ENCODE measurements around the gene LRRD1. TPM values are rescaled to one million over a fixed set of nuclear protein-coding genes. Genes with fewer than 3 reads are reported as not detected.
A peak's percentile ranks its signal among the peaks of the same experiment; 100 is the strongest.

The LRRD1 gene
- total and polyA plus RNA-seq, 2 of the 13 experiments (the other 11 are each of a cell fraction or from before 2014, with no cell fraction given) = 0.03 TPM; not detected in 1

GRCh38 chr7:92133737-92134270, 45.1 kb downstream of the LRRD1 start (continued):
- TF ChIP-seq ZFAT (CRISPR knock-in tag; conservative IDR thresholded peaks at IDR 0.05) (no peak), ZNF710 (CRISPR knock-in tag; IDR thresholded peaks at IDR 0.05; ENCODE audit: borderline replicate concordance) (peak; percentile 54; the same call in 1 of the 2 replicates), ZNF780A (CRISPR knock-in tag; IDR thresholded peaks at IDR 0.05) (no peak; the same call in 1 of the 2 replicates), SPEN (CRISPR knock-in tag; IDR thresholded peaks at IDR 0.05; ENCODE audit: low read depth) (no peak), ZNF749 (CRISPR knock-in tag; IDR thresholded peaks at IDR 0.05; ENCODE audit: borderline replicate concordance) (no peak), FOXO1 (CRISPR knock-in tag; IDR thresholded peaks at IDR 0.05) (peak; percentile 22; the same call in 1 of the 2 replicates), GATAD2A (CRISPR knock-in tag; IDR thresholded peaks at IDR 0.05) (peak; percentile 69), MTF2 (CRISPR knock-in tag; IDR thresholded peaks at IDR 0.05; ENCODE audit: borderline replicate concordance) (no peak), EED (CRISPR knock-in tag; IDR thresholded peaks at IDR 0.05) (peak; percentile 84), MATR3 (CRISPR knock-in tag; IDR thresholded peaks at IDR 0.05) (no peak), ZNF276 (CRISPR knock-in tag; IDR thresholded peaks at IDR 0.05; ENCODE audit: low read depth) (no peak; the same call in 1 of the 2 replicates), NFRKB (IDR thresholded peaks at IDR 0.05) (no peak), ZNF224 (CRISPR knock-in tag; IDR thresholded peaks at IDR 0.05) (no peak), ZNF460 (CRISPR knock-in tag; IDR thresholded peaks at IDR 0.05; ENCODE audit: borderline replicate concordance) (no peak; the same call in 1 of the 2 replicates), ZBTB7B (CRISPR knock-in tag; IDR thresholded peaks at IDR 0.05) (peak; percentile 99), ZBTB4 (CRISPR knock-in tag; IDR thresholded peaks at IDR 0.05; ENCODE audit: borderline replicate concordance) (no peak), RBAK (CRISPR knock-in tag; IDR thresholded peaks at IDR 0.05) (0 out of 2 replicates have a peak, but pooled peaks have one; percentile 41), NFE2L2 (IDR thresholded peaks at IDR 0.05; ENCODE audit: low read length) (no peak), RFXAP (CRISPR knock-in tag; IDR thresholded peaks at IDR 0.05; ENCODE audit: borderline replicate concordance) (no peak)
- TF ChIP-seq, protein P1, sequence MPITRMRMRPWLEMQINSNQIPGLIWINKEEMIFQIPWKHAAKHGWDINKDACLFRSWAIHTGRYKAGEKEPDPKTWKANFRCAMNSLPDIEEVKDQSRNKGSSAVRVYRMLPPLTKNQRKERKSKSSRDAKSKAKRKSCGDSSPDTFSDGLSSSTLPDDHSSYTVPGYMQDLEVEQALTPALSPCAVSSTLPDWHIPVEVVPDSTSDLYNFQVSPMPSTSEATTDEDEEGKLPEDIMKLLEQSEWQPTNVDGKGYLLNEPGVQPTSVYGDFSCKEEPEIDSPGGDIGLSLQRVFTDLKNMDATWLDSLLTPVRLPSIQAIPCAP (CRISPR knock-in tag; IDR thresholded peaks at IDR 0.05; ENCODE audit: low read depth) = no peak
- TF ChIP-seq, protein P2, sequence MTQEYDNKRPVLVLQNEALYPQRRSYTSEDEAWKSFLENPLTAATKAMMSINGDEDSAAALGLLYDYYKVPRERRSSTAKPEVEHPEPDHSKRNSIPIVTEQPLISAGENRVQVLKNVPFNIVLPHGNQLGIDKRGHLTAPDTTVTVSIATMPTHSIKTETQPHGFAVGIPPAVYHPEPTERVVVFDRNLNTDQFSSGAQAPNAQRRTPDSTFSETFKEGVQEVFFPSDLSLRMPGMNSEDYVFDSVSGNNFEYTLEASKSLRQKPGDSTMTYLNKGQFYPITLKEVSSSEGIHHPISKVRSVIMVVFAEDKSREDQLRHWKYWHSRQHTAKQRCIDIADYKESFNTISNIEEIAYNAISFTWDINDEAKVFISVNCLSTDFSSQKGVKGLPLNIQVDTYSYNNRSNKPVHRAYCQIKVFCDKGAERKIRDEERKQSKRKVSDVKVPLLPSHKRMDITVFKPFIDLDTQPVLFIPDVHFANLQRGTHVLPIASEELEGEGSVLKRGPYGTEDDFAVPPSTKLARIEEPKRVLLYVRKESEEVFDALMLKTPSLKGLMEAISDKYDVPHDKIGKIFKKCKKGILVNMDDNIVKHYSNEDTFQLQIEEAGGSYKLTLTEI (CRISPR knock-in tag; conservative IDR thresholded peaks at IDR 0.05) = no peak

Measured in HepG2 (cell line).